GM12801 (cell line): ENCODE data around the gene TMEM131.

ENCODE experiments used
- TF ChIP-seq, protein P1 (sequence below): IDR thresholded peaks from one replicate; pipeline ENCODE4 v1.5.1; 2011; ENCODE audit warnings: control low read depth; ENCODE audit not compliant: insufficient read length; ENCODE audit errors: extremely low read depth

The TMEM131 gene

DNA sequence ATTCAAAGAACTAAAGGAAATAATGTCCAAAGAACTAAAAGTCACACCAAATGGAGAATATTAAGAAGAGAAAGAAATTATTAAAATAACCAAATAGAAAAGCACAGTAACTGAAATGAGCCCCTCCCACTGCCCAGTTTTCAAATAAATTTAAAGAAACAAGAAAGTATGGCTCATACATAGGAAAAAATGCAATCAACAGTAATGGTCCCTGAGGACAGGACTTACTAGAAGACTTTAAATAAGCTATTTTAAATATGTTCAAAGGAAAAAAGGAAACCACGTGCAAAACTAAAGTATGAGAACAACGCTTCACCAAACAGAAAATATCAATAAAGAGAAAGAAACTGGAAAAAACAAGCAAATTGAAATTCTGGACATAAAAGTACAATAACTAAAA, 58.9 kb downstream of the TMEM131 start:
- TF ChIP-seq, protein P1, sequence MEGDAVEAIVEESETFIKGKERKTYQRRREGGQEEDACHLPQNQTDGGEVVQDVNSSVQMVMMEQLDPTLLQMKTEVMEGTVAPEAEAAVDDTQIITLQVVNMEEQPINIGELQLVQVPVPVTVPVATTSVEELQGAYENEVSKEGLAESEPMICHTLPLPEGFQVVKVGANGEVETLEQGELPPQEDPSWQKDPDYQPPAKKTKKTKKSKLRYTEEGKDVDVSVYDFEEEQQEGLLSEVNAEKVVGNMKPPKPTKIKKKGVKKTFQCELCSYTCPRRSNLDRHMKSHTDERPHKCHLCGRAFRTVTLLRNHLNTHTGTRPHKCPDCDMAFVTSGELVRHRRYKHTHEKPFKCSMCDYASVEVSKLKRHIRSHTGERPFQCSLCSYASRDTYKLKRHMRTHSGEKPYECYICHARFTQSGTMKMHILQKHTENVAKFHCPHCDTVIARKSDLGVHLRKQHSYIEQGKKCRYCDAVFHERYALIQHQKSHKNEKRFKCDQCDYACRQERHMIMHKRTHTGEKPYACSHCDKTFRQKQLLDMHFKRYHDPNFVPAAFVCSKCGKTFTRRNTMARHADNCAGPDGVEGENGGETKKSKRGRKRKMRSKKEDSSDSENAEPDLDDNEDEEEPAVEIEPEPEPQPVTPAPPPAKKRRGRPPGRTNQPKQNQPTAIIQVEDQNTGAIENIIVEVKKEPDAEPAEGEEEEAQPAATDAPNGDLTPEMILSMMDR: no peak

DNA sequence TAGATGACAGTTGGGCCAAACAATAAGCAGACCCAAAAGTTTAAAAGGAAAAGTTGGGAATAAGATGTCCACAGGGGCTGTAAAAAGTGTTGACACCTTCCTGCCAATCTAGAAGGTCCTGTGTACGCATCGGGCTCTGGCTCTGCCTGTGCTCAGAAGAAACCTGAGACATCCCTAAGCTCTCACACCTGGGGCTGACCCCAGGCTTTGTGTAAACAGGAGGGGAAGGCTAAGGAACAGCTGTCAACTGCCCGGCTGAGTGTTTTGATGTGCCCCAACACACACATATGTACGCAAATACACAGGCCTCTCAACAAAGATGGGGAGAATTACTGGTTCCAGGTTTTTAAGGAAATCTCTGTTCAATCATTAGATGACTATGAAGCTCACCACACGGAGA, 59.5 kb downstream of the TMEM131 start:
- TF ChIP-seq, protein P1: no peak

DNA sequence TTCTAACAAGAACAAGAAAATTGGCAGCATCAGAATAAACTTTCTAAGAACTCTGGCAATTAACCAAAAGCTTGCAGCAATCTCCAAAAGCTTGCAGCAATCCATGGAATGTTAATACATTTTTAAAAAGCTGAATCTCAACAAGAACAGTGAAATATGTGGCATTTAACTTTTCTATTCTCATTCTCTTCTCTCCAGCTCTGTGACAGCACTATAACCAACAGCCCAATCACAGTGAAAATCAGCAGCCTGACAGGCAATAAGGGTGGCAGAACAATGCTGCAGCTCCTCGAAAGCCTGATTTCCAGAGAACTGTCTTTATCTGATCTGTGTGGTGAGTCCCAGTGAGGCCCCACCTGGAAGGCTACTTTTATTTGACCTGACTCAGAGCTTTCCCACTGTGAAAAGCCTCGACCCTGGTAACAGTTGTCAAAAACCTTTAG, 60.0 kb downstream of the TMEM131 start:
- TF ChIP-seq, protein P1: no peak

DNA sequence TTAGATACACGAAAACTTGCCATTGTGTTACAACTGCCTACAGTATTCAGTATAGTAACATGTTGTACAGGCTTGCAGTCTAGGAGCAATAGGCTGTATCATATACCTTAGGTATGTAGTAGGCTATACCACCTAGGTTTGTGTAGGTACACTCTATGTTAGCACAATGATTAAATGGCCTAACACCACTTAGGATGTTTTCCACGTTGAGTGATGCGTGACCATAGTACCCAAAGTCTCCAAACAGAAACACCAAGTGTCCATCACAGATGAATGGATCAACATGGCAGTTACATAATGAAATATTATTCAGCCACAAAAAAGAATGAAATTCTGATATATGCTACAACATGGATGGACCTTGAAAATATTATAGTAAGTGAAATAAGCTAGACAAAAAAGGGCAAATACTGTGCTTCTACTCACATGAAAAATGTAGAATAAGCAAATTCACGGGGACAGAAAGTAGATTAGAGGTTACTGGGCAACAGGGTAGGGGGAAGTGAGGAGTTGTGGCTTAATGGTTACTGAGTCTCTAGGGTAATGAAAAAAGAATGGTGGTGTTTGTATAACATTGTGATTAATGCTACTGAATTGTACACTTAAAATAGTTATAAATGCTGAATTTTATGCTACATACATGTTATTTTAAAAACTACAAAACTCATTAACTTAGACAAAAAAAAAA, 62.6 kb downstream of the TMEM131 start:
- TF ChIP-seq, protein P1: no peak

DNA sequence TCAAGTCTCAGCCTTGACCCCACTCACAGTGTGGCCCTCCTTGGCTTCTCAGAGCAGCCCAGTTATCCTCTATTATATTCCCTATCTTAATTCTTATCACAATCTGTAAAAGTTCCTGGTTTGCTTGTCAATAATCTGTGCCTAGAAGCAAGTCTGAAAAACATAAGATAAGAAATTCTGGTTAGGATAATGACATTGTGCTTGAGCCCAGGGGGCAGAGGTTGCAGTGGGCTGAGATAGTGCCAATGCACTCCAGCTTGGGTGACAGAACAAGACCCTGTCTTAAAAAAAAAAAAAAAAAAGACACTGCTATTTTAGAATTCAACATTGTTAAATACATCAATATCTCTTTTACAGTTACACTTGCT, 63.9 kb downstream of the TMEM131 start:
- TF ChIP-seq, protein P1: no peak

DNA sequence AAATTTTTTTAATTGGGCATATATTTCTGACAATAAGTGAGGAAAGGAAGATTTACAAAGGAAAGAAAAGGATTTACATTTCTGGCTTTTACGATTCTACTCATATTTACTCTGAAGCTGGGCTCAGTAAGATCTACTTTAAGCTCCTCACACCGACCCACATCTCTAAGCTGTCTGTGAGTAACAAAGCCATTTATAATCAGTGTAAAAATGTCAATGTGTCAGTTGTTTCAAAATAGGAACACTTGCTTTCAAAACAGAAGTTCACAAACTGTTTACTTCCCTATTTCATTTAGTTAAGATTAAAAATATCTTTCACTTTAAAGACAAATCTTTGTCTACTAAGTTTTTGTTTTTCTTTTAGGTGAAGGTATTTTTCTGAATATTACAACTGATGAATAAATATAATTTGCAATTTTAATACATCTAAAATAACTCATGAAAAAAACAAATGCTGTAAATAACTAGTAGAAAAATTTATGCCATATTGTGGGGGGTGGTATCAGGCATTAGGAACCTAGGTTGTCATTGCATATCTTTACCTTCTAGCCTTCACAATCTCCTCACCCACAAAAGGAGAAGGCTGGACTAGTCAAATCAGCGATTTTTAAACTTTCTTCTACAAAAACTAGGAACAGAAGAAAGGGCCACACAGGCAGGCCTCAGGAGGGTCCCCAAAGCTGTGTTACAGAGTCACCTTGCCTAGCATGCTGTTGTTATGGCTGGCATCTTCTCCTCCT, 64.5 kb downstream of the TMEM131 start:
- TF ChIP-seq, protein P1: no peak

DNA sequence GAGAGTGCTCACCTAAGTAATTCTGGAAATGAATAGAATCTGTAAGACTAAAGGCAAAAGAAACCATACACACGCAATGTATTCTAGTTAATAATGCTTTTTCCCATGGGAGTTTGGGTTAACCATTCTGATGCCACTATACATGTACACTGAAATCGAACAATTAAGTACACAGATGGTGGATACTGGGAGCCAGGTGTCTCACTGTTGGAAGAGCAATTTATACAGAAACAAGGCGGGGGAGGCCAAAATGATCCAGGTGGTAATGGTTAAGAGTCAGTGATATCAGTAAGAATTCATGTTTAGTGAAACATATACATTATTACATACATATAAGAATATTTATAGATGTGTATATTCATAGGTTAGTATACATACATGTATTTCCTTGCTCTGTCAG, 67.2 kb downstream of the TMEM131 start:
- TF ChIP-seq, protein P1: no peak
